Left ventricle myocardium inferior (tissue), 1 donor: ENCODE data around the gene CFAP92. TPM values are rescaled to one million over a fixed set of nuclear protein-coding genes. Genes with fewer than 3 reads are reported as not detected.
"Not testable (repeated sequence)": the region's sequence is repeated elsewhere in the genome, so short reads cannot be mapped to it uniquely, and the experiment has no call there.

Experiments
- DNase-seq: peaks from one replicate; pipeline ENCODE4 v3.0.0-alpha.2; 2020
- H3K27ac ChIP-seq: fragments of 200-600 bp; replicated peaks from 2 replicates; pipeline ENCODE4 v1.8.0; 2021
- H3K27me3 ChIP-seq: fragments of 200-600 bp; 2 replicates; pipeline ENCODE4 v1.8.0; 2021; ENCODE audit warnings: low read depth
- H3K36me3 ChIP-seq: fragments of 200-600 bp; 2 replicates; pipeline ENCODE4 v1.8.0; 2021
- H3K4me1 ChIP-seq: fragments of 200-600 bp; 2 replicates; pipeline ENCODE4 v1.8.0; 2021
- H3K4me3 ChIP-seq: fragments of 200-600 bp; 2 replicates; pipeline ENCODE4 v1.8.0; 2021; ENCODE audit warnings: mild to moderate bottlenecking, moderate library complexity
- H3K9me3 ChIP-seq: fragments of 200-600 bp; replicated peaks from 2 replicates; pipeline ENCODE4 v1.8.0; 2021
- CTCF ChIP-seq: fragments of 200-600 bp; IDR thresholded peaks from 2 replicates; pipeline ENCODE4 v1.8.0; 2021; ENCODE audit warnings: antibody characterized with exemption, mild to moderate bottlenecking, borderline replicate concordance
- intact Hi-C: fragments of 100-400 bp; cut with micrococcal nuclease; formaldehyde crosslinking; loops from one replicate; pipeline ENCODE4 v1.11.0; 2022
- total RNA-seq: library from RNA; stranded (reverse); fragmentation: NEBNext Ultra II Directional; extraction: Animal tissue kit (Norgen Biotek cat#: 25700); gene quantifications from one replicate; pipeline ENCODE4 v1.2.1, GENCODE V29; 2021
- donor health status: DM: no; HTN: yes; CAD: no; lungs with severe emphysema.

The CFAP92 gene
- total RNA-seq, 1 donor from 2014 or later: 0.25 TPM

- no peak for DNase-seq
- intact Hi-C loops: no loop called here
- Histone ChIP-seq H3K4me3 (no peak overlapping the region), H3K36me3 (no peaks in the 10 kb centered on the region), H3K27me3 (no peaks in the 10 kb centered on the region), H3K4me1 (peaks cover 17% of the 10 kb centered on the region), H3K9me3 (no peaks in the 10 kb centered on the region), H3K27ac (no peak overlapping the region)
- no peak for TF ChIP-seq CTCF
Observed at GRCh38 chr3:128872282-128872681, 121.6 kb downstream of the CFAP92 start.

DNA sequence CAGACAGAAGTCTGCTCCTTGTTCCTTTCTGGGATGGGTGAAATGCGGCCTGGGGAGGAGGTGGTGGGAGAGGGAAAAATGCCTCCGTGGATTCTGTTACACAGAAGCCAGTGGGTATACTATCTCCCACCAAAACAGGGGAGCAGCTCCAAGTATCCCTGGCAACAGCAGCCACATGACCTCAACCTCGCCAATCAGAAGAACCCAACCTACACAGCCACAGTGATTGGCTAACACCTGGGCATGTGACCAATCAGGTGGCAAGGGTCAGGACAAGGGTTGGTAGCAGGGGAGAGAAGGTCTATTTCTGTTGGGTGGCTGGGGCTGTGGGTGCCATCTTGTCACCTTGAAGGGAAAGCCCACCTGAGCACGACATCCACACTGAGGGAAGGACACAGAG, 123.5 kb downstream of the CFAP92 start:
- no peaks in the 10 kb centered on the region for H3K9me3 ChIP-seq
- no peak overlapping the region for H3K27ac ChIP-seq
- no peaks in the 10 kb centered on the region for H3K27me3 ChIP-seq
- no peak overlapping the region for H3K4me3 ChIP-seq
- H3K36me3 ChIP-seq: no peaks in the 10 kb centered on the region
- TF ChIP-seq CTCF: no peak
- intact Hi-C loops: no loop called here
- H3K4me1 ChIP-seq: peaks cover 14% of the 10 kb centered on the region
- no peak for DNase-seq

DNA sequence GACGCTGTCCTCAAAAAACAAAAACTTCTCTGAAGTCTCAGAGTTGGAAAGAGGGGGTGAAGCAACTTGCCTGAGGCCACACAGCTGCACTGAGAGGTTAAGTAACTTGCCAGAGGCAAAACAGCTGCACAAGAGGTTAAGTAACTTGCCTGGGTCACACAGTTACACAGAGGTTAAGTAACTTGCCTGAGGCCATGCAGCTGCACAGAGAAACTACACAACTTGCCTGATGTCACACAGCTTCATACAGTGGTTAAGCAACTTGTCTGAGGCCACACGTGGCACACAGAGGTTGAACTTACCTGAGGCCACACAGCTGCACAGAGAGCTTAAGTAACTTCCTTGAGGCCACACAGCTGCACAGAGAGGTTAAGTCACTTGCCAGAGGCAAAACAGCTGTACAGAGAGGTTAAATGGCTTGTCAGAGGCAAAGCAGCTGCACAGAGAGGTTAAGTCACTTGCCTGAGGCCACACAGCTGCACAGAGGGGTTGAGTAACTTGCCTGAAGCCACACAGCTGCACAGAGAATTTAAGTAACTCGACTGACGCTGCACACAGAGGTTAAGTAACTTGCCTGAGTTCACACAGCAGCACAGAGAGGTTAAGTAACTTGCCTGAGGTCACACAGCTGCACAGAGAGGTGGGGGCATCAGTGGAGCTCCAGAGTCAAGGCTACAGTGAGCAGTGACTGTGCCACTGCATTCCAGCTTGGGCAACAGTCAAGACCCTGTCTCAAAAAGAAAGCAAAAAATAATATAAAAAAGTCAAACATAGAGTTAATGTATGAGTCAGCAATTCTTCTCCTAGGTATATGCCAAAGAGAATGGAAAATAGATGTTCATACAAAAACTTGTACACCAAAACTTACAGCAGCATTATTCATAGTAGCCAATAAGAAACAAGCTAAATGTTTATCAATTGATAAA, 126.4 kb downstream of the CFAP92 start:
- Histone ChIP-seq H3K9me3 (no peaks in the 10 kb centered on the region), H3K4me1 (peaks cover 16% of the 10 kb centered on the region), H3K27me3 (no peaks in the 10 kb centered on the region), H3K27ac (no peak overlapping the region), H3K4me3 (no peak overlapping the region), H3K36me3 (no peaks in the 10 kb centered on the region)
- DNase-seq: no peak
- intact Hi-C loops: no loop called here
- TF ChIP-seq CTCF: no peak

DNA sequence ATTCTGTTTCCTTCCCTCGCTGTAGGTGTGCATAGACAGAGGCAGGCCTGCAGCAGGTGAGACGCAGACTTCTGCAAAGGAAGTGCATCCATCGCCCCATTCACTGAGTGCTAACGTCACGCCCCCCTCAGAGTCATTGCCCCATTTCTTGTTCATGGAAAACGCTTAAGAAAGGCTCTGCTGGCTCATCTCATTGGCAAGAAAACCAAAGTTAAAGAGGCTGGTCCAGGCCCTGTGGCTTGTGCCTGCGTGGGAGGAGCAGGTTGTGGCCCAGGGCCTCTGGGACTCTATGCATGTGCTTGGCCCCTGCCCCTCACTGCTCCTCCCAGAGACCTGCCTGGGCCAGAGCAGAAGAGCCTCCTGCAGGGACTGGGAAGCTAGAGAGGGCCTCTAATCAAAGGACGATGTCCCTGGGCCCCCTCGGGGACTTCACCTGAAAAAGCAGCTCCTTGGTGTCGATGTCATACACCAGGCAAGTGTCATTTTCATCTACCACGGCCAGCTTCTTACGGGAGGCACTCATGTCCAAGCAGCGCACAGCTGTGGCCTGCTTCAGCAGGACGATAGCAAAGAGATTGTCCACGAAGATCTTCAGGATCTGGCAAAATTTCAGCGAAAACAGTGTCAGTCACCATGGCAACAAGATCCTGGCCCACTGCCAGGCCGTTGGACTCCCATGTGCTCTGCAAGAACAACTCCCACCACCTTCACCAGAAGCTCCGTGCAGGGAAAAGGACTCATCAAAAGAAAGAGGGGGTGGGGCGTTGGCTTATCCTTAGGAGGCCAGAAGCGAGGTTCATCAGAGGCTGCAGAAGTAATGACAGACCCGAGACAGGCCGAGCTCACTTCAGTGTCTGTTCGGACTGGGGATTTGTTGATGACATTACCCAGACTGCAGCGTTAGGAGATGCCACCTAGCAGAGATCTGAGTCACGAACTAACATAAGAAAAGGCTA, 128.7 kb downstream of the CFAP92 start:
- DNase-seq, H3K27ac ChIP-seq, intact Hi-C loops: not testable (repeated sequence)

DNA sequence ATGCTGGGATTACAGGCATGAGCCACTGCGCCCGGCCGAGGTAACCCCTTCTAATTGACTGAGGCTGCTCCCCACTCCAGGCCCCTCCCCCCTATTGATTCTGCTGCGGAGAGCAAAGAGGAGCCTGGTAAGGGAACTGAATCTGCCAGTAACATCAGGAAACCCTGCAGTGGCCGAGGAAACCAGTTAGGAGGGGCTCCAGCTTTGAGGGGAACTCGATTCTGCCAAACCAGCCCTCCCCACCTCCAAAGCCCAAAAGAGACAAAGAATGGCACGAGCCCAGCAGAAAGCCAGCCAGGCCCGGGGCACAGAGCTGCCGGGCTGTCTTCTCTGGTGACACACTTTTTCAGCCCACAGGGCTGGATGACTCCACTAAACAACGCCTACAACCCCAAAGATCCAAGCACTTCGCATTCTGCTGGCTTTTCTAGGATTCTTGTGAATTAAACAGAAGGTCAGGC, 129.5 kb downstream of the CFAP92 start:
- DNase-seq: no peak
- TF ChIP-seq CTCF: no peak
- H3K27me3 ChIP-seq: no peaks in the 10 kb centered on the region
- no peaks in the 10 kb centered on the region for H3K36me3 ChIP-seq
- peaks cover 16% of the 10 kb centered on the region for H3K4me1 ChIP-seq
- no peak overlapping the region for H3K27ac ChIP-seq
- H3K4me3 ChIP-seq: no peak overlapping the region
- intact Hi-C loops: no loop called here
- H3K9me3 ChIP-seq: peaks cover 16% of the 10 kb centered on the region

More for the DNA sequence above, 128.7 kb downstream of the CFAP92 start:
- not testable (repeated sequence) for H3K36me3 ChIP-seq, H3K27me3 ChIP-seq, H3K4me3 ChIP-seq, H3K9me3 ChIP-seq
- peaks cover 16% of the 10 kb centered on the region for H3K4me1 ChIP-seq
